GM21619 (cell line): ENCODE data around the gene SEMA3E.
A peak's percentile ranks its signal among the peaks of the same experiment; 100 is the strongest.
"Not testable (repeated sequence)": the region's sequence is repeated elsewhere in the genome, so short reads cannot be mapped to it uniquely, and the experiment has no call there.

Experiments
- ATAC-seq: cut with Tn5 transposase; IDR thresholded peaks from one replicate; pipeline ENCODE4 v1.9.1; 2021; ENCODE audit not compliant: unreplicated experiment

The SEMA3E gene

DNA sequence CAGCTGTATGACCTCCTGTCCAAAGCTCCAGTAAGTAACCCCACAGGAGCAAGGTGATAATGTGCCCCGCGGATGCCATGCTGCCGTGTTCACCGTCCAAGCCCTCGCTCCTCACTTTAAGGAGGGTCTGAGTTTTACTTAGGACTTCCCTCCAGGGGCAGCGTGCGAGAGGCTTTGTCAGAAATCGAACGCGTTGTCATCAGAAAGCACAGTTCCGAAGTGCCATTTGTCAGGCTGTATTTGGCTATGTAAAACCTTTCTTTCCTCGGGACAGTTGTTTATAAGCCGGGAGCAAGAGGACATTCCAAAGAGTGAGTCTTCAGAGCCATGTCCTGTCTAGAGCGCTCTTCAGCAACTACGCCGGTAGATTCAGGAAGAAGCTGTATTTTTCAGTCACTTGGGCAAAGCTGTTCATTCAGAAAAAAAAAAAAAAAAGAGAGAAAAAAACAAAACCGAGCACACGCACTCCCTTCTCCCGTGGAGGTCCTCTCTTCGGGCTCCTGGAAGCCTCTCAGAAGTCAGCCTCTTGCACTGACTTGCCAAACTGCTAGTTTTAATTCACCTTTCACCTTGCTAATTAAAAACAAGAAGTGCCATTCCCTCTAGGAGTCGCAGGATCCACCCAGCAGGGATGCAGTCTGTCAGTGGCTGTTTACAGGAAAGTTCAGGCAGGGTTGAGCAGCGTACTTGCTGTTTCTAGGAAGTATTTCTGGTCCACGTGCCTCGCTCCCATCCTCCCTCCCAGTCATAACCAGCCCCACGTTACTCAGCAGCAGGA is at the start of gene SEMA3E:
Gene SEMA3E, minus strand, starts transcription at position 676 of the 778 bp plus-strand sequence.
- ATAC-seq = no peak

DNA sequence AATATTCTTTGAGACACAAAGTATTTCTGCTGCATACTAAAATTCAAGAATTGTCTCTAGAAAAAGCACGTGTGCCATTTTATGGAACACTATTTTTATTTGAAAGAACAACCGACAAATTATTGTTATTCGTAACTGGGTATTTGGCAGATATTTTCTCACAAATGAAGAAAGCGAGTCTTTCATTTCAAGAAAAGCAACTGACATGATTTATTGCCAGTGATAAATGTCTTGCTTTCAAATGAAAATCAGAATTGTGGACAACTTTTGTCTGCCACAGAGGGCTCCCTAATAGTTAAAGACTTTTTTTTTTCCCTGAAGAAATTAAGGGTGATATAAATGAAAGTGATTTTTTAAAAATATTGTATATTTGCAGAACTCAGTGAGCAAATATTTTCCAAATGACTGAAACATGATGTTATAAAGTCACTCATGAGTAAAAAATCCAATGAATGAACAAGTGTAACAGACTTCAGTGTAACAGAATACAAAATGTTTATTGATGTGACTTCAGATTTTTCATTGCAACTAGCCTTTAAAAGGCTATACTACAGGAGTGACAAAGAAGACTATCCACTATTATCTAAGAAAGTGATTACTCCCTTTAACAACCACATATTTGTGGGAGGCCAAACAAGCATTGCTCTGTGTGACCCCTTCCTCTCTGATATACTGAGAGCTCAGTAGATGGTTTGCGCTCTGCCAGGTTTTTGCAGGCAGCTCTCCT is 49.0 kb upstream of the SEMA3E start:
- ATAC-seq = no peak

- ATAC-seq = no peak
These were observed 47.2 kb upstream of the SEMA3E start for GRCh38 chr7:83696101-83696500.

DNA sequence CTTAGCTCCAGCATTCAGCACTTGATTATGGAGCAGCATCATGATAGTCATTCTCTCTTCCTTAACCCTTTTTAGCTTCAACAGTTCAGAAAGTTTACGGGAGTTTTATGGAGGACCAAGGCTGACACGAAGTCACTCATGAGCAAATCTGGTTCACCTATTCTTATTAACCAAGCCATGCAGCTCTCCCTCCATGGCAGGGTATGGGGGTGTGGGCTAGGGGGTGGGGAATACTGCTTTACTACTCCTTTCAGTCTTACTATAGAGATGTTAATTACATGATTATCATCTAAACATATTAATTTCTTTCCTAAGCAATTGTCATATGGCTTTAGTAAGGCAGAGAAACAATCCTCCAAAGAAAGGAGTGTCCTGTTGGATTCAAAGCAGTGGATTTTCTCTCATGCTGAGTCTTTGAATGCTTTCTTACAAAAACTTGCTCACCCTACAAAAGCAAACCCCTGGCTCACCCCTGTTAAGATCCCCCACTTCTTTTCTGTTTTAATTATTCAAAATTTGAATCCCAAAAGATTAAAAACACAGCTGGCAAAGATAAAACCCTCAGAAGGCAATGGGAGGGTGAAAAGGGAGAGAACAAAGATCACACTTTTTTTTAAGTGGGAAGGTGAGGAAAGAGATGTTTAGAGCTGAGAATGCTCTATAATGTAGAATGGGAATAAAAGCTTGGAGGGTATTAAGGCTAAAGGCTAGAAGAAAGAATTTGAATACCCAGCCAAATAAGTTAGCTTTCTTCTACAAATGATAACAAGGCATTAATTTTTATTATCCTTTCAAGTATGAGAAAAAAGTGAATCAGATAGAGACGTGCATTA is 46.4 kb upstream of the SEMA3E start:
- no peak for ATAC-seq

- no peak for ATAC-seq
These were observed 44.3 kb upstream of the SEMA3E start for GRCh38 chr7:83693256-83693655.

- no peak for ATAC-seq
These were observed 42.2 kb upstream of the SEMA3E start for GRCh38 chr7:83691095-83691494.

GRCh38 chr7:83689855-83690254 is 40.9 kb upstream of the SEMA3E start:
- ATAC-seq = no peak

- ATAC-seq = no peak
These were observed 37.5 kb upstream of the SEMA3E start for GRCh38 chr7:83686416-83686815.

GRCh38 chr7:83684928-83685327 is 36.0 kb upstream of the SEMA3E start:
- no peak for ATAC-seq

DNA sequence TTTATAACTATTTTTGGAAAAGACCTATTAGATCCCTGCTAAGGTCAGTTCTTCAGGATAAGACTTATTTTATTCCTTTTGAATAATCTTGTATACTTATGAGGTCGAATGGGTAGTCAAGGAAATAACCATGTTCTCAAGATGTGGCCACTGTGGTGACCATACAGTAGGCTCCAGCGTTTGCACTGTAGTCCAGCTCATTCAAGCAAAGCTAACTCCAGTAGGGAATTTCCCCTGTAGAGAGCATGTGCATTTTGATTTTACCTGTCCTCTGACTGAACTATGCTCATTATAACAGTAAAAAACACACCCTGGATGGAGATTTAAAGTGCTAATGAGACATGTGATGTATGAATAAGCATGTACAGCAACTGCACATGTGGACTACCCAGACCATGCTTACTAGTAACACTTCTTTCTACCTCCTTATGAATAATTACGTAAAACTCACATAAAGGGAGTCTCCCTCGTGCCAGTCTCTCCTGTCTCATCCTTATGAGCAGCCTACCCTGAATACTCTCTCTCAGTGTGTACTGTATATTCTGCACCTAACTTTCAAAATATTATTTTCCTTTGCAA is 32.4 kb upstream of the SEMA3E start:
- ATAC-seq = no peak

DNA sequence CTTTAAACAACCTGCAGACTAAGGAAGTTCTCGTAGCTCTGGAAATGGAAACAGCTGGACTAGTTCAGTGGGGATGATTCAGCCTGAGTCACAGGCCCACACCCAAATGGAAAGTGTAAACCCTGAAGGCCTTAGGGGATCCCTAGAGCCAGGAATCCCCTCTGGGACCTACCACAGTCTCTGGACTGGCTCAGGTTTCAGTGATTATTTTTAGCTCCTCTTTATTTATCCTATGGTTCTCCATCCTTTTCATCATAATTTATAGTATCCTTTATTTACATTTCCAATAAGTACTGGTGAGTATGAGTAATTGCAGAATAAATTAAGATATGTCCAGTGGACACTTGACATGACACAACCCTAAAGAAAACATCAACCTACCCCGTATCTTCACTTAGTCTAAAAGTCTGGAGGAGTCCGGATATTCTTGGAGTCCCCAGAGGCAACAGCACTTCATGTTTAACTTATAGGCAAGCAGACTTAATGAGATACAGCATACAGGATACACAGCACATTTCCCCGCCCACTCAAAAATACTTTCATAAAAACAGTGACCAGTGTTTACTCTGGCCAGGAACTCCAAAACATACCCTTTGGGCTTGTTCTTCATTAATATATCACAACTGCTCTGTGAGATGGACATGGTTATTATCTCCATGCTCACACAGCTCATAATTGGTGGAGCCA is 28.4 kb upstream of the SEMA3E start:
- no peak for ATAC-seq

DNA sequence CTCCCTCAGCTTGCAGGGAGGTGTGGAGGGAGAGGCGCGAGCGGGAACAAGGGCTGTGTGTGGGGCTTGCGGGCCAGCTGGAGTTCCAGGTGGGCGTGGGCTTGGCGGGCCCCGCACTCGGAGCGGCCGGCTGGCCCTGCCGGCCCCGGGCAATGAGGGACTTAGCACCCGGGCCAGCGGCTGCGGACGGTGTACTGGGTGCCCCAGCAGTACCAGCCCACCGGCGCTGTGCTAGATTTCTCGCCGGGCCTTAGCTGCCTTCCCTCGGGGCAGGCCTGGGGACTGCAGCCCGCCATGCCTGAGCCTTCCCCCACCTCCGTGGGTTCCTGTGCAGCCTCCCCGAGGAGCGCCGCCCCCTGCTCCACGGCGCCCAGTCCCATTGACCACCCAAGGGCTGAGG is 24.4 kb upstream of the SEMA3E start:
- not testable (repeated sequence) for ATAC-seq

DNA sequence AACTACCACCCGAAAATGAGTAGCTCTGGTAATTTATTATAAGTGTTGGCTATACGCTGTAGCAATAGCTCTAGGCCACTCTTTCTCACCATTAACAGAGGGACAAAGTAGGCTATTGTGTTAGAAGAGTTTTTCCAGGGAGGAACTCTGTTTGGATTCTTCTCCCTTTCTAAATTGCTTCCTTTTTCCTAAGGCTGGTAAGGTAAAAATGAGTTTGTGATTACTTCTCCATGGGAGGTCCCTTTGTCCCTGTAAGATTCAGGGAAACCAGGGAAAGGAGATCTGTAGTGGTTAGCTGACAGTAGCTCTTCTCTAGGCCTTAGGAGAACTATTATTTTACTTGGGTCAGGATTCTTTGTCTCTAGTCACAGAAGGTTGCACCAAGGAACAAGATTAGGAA is 23.2 kb upstream of the SEMA3E start:
- ATAC-seq = no peak

GRCh38 chr7:83663131-83663530 is 14.2 kb upstream of the SEMA3E start:
- no peak for ATAC-seq

DNA sequence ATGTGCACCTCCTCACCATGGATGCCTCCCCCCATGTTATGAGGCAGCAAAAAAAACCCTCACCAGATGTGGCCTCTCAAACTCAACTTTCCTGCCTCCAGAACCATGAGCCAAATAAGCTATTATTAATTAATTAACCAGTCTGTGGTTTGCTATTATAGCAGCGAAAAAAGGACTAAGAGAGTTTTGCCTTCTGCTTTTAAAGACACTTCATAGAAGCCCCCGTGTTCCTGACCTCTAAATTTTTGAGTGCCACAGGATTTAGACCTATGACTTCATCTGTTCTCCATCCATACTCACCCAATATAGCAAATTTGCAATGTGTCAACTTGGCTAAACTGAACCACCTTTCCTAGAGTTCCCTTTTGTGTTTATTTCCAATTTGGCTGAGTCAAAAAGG is 9.2 kb upstream of the SEMA3E start:
- no peak for ATAC-seq

DNA sequence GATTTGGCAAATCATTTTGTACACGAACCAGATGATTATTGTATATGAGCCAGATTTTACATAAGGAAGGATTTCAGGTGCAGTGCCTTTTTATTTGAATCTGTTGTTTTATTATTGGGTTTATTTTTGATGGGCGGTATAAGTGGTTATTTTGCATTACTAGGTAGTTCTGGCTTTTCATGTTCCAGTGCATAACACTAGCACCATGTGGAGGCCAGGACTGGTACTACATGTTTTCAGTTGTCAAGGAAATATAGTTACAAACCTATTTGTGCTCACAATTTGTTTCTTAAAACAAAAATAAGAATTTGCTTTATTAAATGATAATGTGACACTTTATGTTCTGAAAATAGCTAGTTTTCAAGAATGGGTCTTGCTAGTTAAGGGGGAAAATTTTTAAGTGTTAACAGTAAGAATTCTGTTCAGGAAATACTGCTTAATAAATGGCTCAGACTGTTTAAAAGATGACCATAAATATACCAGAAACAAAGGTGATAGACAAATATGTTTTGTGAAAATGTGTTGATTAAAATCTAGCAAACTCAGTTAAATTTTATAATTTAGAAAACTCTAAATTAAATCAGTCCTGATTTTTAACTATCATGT is 7.1 kb upstream of the SEMA3E start:
- ATAC-seq = peak; percentile 78

GRCh38 chr7:83652481-83652880 is 3.5 kb upstream of the SEMA3E start:
- ATAC-seq = no peak

- no peak for ATAC-seq
These were observed 762 bp upstream of the SEMA3E start for GRCh38 chr7:83649701-83650100.

DNA sequence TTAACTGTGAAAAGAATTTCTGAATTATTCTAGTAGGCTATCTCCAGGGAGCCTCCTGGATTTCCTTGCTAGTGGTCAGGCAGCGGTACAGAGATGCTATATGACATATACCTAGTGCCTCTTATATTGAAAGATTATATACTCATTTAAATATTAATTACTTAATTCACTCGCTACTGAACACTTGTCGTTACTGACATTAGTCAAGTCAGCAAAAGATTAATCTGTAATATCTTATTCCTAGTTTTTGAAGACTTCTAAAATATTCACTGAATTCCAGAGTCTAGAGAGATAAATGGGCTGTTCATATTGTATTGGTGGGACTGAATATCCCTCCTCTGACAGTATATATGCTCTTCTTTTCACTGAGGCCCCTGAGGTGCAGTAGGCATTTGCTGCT is 2.9 kb downstream of the SEMA3E start:
- no peak for ATAC-seq

DNA sequence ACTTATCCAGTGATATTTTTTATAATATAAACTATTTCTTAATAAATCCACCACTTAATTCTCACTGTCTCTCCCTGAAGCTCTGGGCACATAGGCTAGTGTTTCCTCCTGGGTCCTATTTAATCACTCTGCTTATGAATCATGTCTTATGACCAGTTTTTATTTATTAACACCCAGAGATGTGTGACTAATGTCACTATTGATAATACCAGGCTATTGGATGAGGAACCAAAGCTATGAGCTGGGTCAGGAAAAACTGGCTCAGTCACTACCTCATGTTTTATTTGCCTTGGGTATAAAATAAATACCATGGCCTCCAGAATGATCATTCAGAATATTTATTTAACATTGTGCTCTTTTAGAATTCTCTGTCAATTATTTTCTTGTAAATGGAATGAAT is 5.2 kb downstream of the SEMA3E start:
- ATAC-seq = no peak
